ENCODE results near the gene GLIPR1L2.

The GLIPR1L2 gene

DNA sequence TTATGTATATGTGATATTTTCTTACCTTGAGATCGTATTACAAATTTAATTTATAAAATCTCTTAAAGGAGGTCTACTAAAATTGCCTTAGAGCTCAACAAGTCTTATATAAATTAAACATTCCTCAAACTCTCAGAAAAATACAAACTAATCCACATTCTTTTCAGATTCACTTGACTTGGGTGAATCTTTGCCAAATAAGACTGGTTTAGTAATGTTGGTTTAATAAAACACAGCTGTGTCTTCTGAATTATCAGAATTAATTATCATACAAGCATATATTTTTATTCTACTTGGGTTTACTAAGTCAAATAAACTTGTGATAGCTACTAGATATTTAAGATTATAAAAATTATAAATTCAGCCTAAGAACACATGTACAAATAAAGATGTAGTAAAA lies 13.3 kb downstream of the GLIPR1L2 start:
- no peak overlapping the region for H2AFZ ChIP-seq (ENCODE audit: low read depth, low read length)
- H3K79me2 ChIP-seq (ENCODE audit: low read length), result no peaks in the 10 kb centered on the region
- peaks cover 9% of the 10 kb centered on the region for H3K4me1 ChIP-seq (ENCODE audit: low read length)
- H3K27ac ChIP-seq (ENCODE audit: low read length), result no peak overlapping the region
- H3K9ac ChIP-seq (ENCODE audit: low read length), result no peak overlapping the region
- H3K27me3 ChIP-seq (ENCODE audit: low read depth, low read length), result no peaks in the 10 kb centered on the region
- no peak overlapping the region for H3K4me2 ChIP-seq (ENCODE audit: low read length)
- no peaks in the 10 kb centered on the region for H3K9me3 ChIP-seq (ENCODE audit: insufficient read depth, low read length)
- H3K36me3 ChIP-seq (replicated peaks; ENCODE audit: low read depth, low read length), result no peaks in the 10 kb centered on the region
- H4K20me1 ChIP-seq (ENCODE audit: insufficient read depth, low read length), result no peaks in the 10 kb centered on the region
- H3K4me3 ChIP-seq (ENCODE audit: low read length), result no peak overlapping the region
- TF ChIP-seq, protein P1, sequence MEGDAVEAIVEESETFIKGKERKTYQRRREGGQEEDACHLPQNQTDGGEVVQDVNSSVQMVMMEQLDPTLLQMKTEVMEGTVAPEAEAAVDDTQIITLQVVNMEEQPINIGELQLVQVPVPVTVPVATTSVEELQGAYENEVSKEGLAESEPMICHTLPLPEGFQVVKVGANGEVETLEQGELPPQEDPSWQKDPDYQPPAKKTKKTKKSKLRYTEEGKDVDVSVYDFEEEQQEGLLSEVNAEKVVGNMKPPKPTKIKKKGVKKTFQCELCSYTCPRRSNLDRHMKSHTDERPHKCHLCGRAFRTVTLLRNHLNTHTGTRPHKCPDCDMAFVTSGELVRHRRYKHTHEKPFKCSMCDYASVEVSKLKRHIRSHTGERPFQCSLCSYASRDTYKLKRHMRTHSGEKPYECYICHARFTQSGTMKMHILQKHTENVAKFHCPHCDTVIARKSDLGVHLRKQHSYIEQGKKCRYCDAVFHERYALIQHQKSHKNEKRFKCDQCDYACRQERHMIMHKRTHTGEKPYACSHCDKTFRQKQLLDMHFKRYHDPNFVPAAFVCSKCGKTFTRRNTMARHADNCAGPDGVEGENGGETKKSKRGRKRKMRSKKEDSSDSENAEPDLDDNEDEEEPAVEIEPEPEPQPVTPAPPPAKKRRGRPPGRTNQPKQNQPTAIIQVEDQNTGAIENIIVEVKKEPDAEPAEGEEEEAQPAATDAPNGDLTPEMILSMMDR (IDR thresholded peaks at IDR 0.05; ENCODE audit: low read depth, low read length), result no peak
- no peak for TF ChIP-seq EZH2phosphoT487 (IDR thresholded peaks at IDR 0.05; ENCODE audit: low read depth)

- no peak overlapping the region for H2AFZ ChIP-seq (ENCODE audit: low read depth, low read length)
- no peak overlapping the region for H3K9ac ChIP-seq (ENCODE audit: low read length)
- H3K4me3 ChIP-seq (ENCODE audit: low read length), result no peak overlapping the region
- H3K27me3 ChIP-seq (ENCODE audit: low read depth, low read length), result no peaks in the 10 kb centered on the region
- H4K20me1 ChIP-seq (ENCODE audit: insufficient read depth, low read length), result no peaks in the 10 kb centered on the region
- H3K9me3 ChIP-seq (ENCODE audit: insufficient read depth, low read length), result no peaks in the 10 kb centered on the region
- TF ChIP-seq, protein P1 (IDR thresholded peaks at IDR 0.05; ENCODE audit: low read depth, low read length), result no peak
- H3K27ac ChIP-seq (ENCODE audit: low read length), result no peak overlapping the region
- peaks cover 9% of the 10 kb centered on the region for H3K4me1 ChIP-seq (ENCODE audit: low read length)
- no peaks in the 10 kb centered on the region for H3K79me2 ChIP-seq (ENCODE audit: low read length)
- H3K4me2 ChIP-seq (ENCODE audit: low read length), result no peak overlapping the region
- no peaks in the 10 kb centered on the region for H3K36me3 ChIP-seq (replicated peaks; ENCODE audit: low read depth, low read length)
Measured at GRCh38 chr12:75407683-75408082, 16.8 kb downstream of the GLIPR1L2 start.

DNA sequence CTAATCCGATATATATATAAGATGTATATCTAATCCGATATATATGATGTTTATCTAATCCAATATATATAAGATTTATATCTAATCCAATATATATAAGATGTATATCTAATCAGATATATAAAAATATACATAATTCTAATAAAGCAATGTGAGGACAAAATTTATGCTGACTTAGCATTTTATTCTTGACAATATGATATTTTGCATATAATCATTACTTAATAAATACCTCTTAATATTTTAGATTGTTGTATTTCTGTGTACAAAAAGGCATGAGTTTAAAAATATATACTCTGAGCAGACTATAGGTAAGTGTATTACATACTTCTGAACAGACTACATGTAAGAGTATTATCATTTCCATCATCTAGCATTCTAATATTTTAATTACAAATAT lies 18.9 kb downstream of the GLIPR1L2 start:
- H3K36me3 ChIP-seq (replicated peaks; ENCODE audit: low read depth, low read length), result no peaks in the 10 kb centered on the region
- H3K79me2 ChIP-seq (ENCODE audit: low read length), result no peaks in the 10 kb centered on the region
- no peaks in the 10 kb centered on the region for H4K20me1 ChIP-seq (ENCODE audit: insufficient read depth, low read length)
- no peak for TF ChIP-seq EZH2phosphoT487 (IDR thresholded peaks at IDR 0.05; ENCODE audit: low read depth)
- TF ChIP-seq, protein P1 (IDR thresholded peaks at IDR 0.05; ENCODE audit: low read depth, low read length), result no peak
- no peak overlapping the region for H2AFZ ChIP-seq (ENCODE audit: low read depth, low read length)
- no peak overlapping the region for H3K4me3 ChIP-seq (ENCODE audit: low read length)
- H3K4me1 ChIP-seq (ENCODE audit: low read length), result peaks cover 8% of the 10 kb centered on the region
- no peaks in the 10 kb centered on the region for H3K27me3 ChIP-seq (ENCODE audit: low read depth, low read length)
- no peak overlapping the region for H3K4me2 ChIP-seq (ENCODE audit: low read length)
- no peak overlapping the region for H3K27ac ChIP-seq (ENCODE audit: low read length)
- H3K9me3 ChIP-seq (ENCODE audit: insufficient read depth, low read length), result no peaks in the 10 kb centered on the region
- no peak overlapping the region for H3K9ac ChIP-seq (ENCODE audit: low read length)

- TF ChIP-seq, protein P1 (IDR thresholded peaks at IDR 0.05; ENCODE audit: low read depth, low read length), result no peak
- TF ChIP-seq EZH2phosphoT487 (IDR thresholded peaks at IDR 0.05; ENCODE audit: low read depth), result no peak
- Histone ChIP-seq H3K79me2 (ENCODE audit: low read length) (no peaks in the 10 kb centered on the region), H3K4me1 (ENCODE audit: low read length) (no peaks in the 10 kb centered on the region), H3K9ac (ENCODE audit: low read length) (no peak overlapping the region), H3K9me3 (ENCODE audit: insufficient read depth, low read length) (no peaks in the 10 kb centered on the region), H4K20me1 (ENCODE audit: insufficient read depth, low read length) (no peaks in the 10 kb centered on the region), H3K27ac (ENCODE audit: low read length) (no peak overlapping the region), H3K4me3 (ENCODE audit: low read length) (no peak overlapping the region), H3K36me3 (replicated peaks; ENCODE audit: low read depth, low read length) (no peaks in the 10 kb centered on the region), H3K27me3 (ENCODE audit: low read depth, low read length) (no peaks in the 10 kb centered on the region), H3K4me2 (ENCODE audit: low read length) (no peak overlapping the region), H2AFZ (ENCODE audit: low read depth, low read length) (no peak overlapping the region)
Measured at GRCh38 chr12:75414671-75415070, 23.8 kb downstream of the GLIPR1L2 start.
